K562 (cell line): Measurements from ENCODE around the gene ATP5PO. TPM values are rescaled to one million over a fixed set of nuclear protein-coding genes. Genes with fewer than 3 reads are reported as not detected.

Experiments
- ATAC-seq: fragments of 200-7000 bp; cut with Tn5 transposase; 3 replicates; pipeline ENCODE4 v1.9.1; 2020; ENCODE audit warnings: moderate library complexity
- BruUV-seq: library from RNA; stranded (reverse); fragments of 400-500 nt; replicated peaks from 2 replicates; lab custom pipeline; 2021; lab: Mats Ljungman, UMichigan
- CTCF ChIA-PET: fragments of 300-600 bp; formaldehyde crosslinking; extraction: SDS; loops from one replicate; lab custom pipeline; 2021; ENCODE audit warnings: low intra/inter-chr PET ratio; lab: Yijun Ruan, JAX
- POLR2A ChIA-PET: fragments of 300-600, 350-650 bp; sonication (Branson Sonifier 250); formaldehyde crosslinking; extraction: SDS; loops from one replicate; lab custom pipeline; 2021; ENCODE audit warnings: antibody characterized with exemption, inconsistent platforms; lab: Yijun Ruan, JAX
- DNase-seq, 4 experiments: peaks; one replicate each; pipeline versions ENCODE4 v3.0.0 to v3.0.0-alpha.2; 2011 to 2018; ENCODE audit warnings: low spot score in 3 of 4, mixed read lengths in 3 of 4; ENCODE audit errors: extremely low read depth in 1 of 4
- FAIRE-seq: peaks from 2 replicates; lab custom pipeline; 2011; peaks lifted over from hg19 to GRCh38; lab: Jason Lieb, UNC
- H2AFZ ChIP-seq: 2 replicates; pipeline ENCODE4 v1.6.0; 2011; ENCODE audit warnings: low read depth, low read length, control low read depth, inconsistent platforms
- H3K27ac ChIP-seq: fragments of 200-600 bp; 3 replicates; pipeline ENCODE4 v1.8.0; 2011; ENCODE audit warnings: low read depth, mild to moderate bottlenecking, control low read depth, inconsistent platforms, low read length, moderate library complexity, mixed read lengths; ENCODE audit errors: extremely low read depth
- H3K27me3 ChIP-seq, 2 experiments: fragments of 300-600 bp in 1 of 2; 2 replicates in 1 of 2; 3 replicates in 1 of 2; pipeline versions ENCODE4 v1.6.0 to v1.8.0; 2011; ENCODE audit warnings: inconsistent platforms in 2 of 2, low read length in 2 of 2, mild to moderate bottlenecking in 1 of 2, mixed read lengths in 1 of 2, moderate library complexity in 1 of 2; ENCODE audit not compliant: control insufficient read depth in 2 of 2, insufficient read depth in 2 of 2
- H3K36me3 ChIP-seq: fragments of 300-600 bp; 3 replicates; pipeline ENCODE4 v1.8.0; 2011; ENCODE audit warnings: mild to moderate bottlenecking, low read length, inconsistent platforms; ENCODE audit not compliant: control insufficient read depth, insufficient read depth
- H3K4me1 ChIP-seq, 2 experiments: fragments of 200-600 bp in 1 of 2; replicated peaks in 1 of 2; 2 replicates in 1 of 2; 3 replicates in 1 of 2; pipeline versions ENCODE4 v1.5.1 to v1.8.0; 2011; ENCODE audit warnings: inconsistent platforms in 2 of 2, low read length in 2 of 2, mild to moderate bottlenecking in 1 of 2, mixed read lengths in 1 of 2, moderate library complexity in 1 of 2; ENCODE audit not compliant: control insufficient read depth in 2 of 2, insufficient read depth in 2 of 2
- H3K4me2 ChIP-seq: 2 replicates; pipeline ENCODE4 v1.6.1; 2011; ENCODE audit warnings: low read length, control low read depth, inconsistent platforms, mixed read lengths; ENCODE audit not compliant: insufficient read depth
- H3K4me3 ChIP-seq: fragments of 200-600 bp; sonication (generic), shearing (Covaris generic); 2 replicates; pipeline ENCODE4 v1.5.1; 2016; ENCODE audit warnings: control low read depth, inconsistent platforms
- H3K79me2 ChIP-seq: fragments of 200-600 bp; 3 replicates; pipeline ENCODE4 v1.8.0; 2011; ENCODE audit warnings: low read length, inconsistent platforms; ENCODE audit not compliant: control insufficient read depth, insufficient read depth
- H3K9ac ChIP-seq, 2 experiments: 2 replicates each; pipeline versions ENCODE4 v1.6.0 to v1.6.1; 2011; ENCODE audit warnings: low read depth in 2 of 2, low read length in 2 of 2, control low read depth in 1 of 2, inconsistent platforms in 1 of 2, mild to moderate bottlenecking in 1 of 2, mixed read lengths in 1 of 2; ENCODE audit not compliant: insufficient read depth in 1 of 2
- H3K9me1 ChIP-seq: one replicate; pipeline ENCODE4 v1.6.0; 2011; ENCODE audit warnings: inconsistent platforms, mild to moderate bottlenecking, low read length, moderate library complexity; ENCODE audit not compliant: control insufficient read depth, insufficient read depth
- H3K9me3 ChIP-seq: replicated peaks from 2 replicates; pipeline ENCODE4 v1.5.1; 2011; ENCODE audit warnings: low read depth, low read length, inconsistent platforms; ENCODE audit not compliant: control insufficient read depth, insufficient read depth
- H4K20me1 ChIP-seq: replicated peaks from 2 replicates; pipeline ENCODE4 v1.6.1; 2011; ENCODE audit warnings: low read length, inconsistent platforms, mixed read lengths; ENCODE audit not compliant: control insufficient read depth, insufficient read depth
- CTCF ChIP-seq, 3 experiments: IDR thresholded peaks in 2 of 3; conservative IDR thresholded peaks in 1 of 3; 2 replicates each; pipeline ENCODE4 v1.5.1; 2011 to 2012; ENCODE audit warnings: low read length in 3 of 3, mild to moderate bottlenecking in 3 of 3, control low read depth in 2 of 3, improper control_type of control experiment in 1 of 3, inconsistent platforms in 1 of 3, low read depth in 1 of 3, mixed read lengths in 1 of 3, moderate library complexity in 1 of 3; ENCODE audit not compliant: insufficient read depth in 2 of 3
- RAD21 ChIP-seq, 2 experiments: fragments of 250-450 bp in 1 of 2; fragments of 450-650 bp in 1 of 2; sonication (Bioruptor Pico) in 1 of 2; formaldehyde crosslinking in 1 of 2; IDR thresholded peaks in 1 of 2; conservative IDR thresholded peaks in 1 of 2; 2 replicates each; pipeline versions ENCODE4 v1.4.0 to v1.8.0; 2020 to 2022; ENCODE audit warnings: mild to moderate bottlenecking in 2 of 2, moderate library complexity in 1 of 2
- RBFOX2 ChIP-seq: fragments of 200-400 bp; formaldehyde crosslinking; IDR thresholded peaks from 2 replicates; pipeline ENCODE4 v1.6.1; 2017; ENCODE audit warnings: low read depth, mild to moderate bottlenecking, low read length, moderate library complexity
- RREB1 ChIP-seq: fragments of 250-450 bp; sonication (Bioruptor Pico); IDR thresholded peaks from 2 replicates; pipeline ENCODE4 v1.4.0; 2020
- SMC3 ChIP-seq: conservative IDR thresholded peaks from 2 replicates; pipeline ENCODE4 v1.6.1; 2011; ENCODE audit warnings: low read depth, low read length, improper control_type of control experiment; ENCODE audit not compliant: insufficient read depth
- ZBTB2 ChIP-seq: fragments of 450-650 bp; IDR thresholded peaks from 2 replicates; pipeline ENCODE4 v1.6.1; 2016; ENCODE audit warnings: antibody characterized with exemption
- WGBS: fragments of 100-300 bp; shearing (Covaris generic); methylation state at CpG from one replicate; pipeline ENCODE4 v1.1.6; 2016; ENCODE audit warnings: low coverage, mixed read lengths; ENCODE audit not compliant: insufficient coverage; ENCODE audit errors: missing lambda C conversion rate; 5-methylcytosine and 5-hydroxymethylcytosine counted together
- in situ Hi-C: fragments of 300-500 bp; cut with MboI; formaldehyde crosslinking; loops from 4 replicates; pipeline ENCODE4 v1.15.0; 2018; ENCODE audit warnings: inconsistent platforms, mixed read lengths
- intact Hi-C: fragments of 100-400 bp; cut with micrococcal nuclease; formaldehyde crosslinking; loops from 2 replicates; pipeline ENCODE4 v1.14.2; 2022
- polyA plus RNA-seq, 8 experiments: library from polyadenylated mRNA; depleted of rRNA in 4 of 8; stranded (reverse) in 5 of 8; unstranded in 3 of 8; fragments of >200 nt; fragmentation: Nextera tagmentation in 2 of 8; fragmentation: Illumina TruSeq in 1 of 8; extraction: Ambion mirVana in 2 of 8; extraction: Trizol in 1 of 8; gene quantifications; 2 replicates each; pipeline versions ENCODE4 v1.2.1 to v1.2.3, GENCODE V29; 2011 to 2014; ENCODE audit warnings: inconsistent platforms in 1 of 8, missing spikeins in 1 of 8
- total RNA-seq, 7 experiments: library from RNA; depleted of rRNA in 6 of 7; stranded (reverse); fragments of >200 nt in 6 of 7; fragmentation: Illumina TruSeq in 2 of 7; extraction: Trizol in 2 of 7; gene quantifications; 2 replicates each; pipeline versions ENCODE4 v1.2.1 to v1.2.3, GENCODE V29; 2011 to 2021; ENCODE audit warnings: low replicate concordance in 1 of 7

ATP5PO gene
- total and polyA plus RNA-seq, 9 of the 15 experiments (the other 6 are each of a cell fraction or from before 2014, with no cell fraction given): 367 to 2,722 (median 808) TPM

GRCh38 chr21:33855190-33855589 lies 60.4 kb downstream of the ATP5PO start:
- Histone ChIP-seq H4K20me1 (peaks cover 8% of the 10 kb centered on the region), H3K36me3 (no peaks in the 10 kb centered on the region), H3K9me3 (no peaks in the 10 kb centered on the region), H2AFZ (no peak overlapping the region), H3K27ac (no peak overlapping the region), H3K4me1 (peaks cover 0 to 4% of the 10 kb centered on the region in 2 experiments; a peak in 2 of 5 replicates), H3K9ac (no peak overlapping the region), H3K79me2 (no peaks in the 10 kb centered on the region), H3K4me3 (no peak overlapping the region), H3K9me1 (peaks cover 4% of the 10 kb centered on the region), H3K27me3 (peaks cover 56 to 80% of the 10 kb centered on the region in 2 experiments), H3K4me2 (no peak overlapping the region)
- TF ChIP-seq RREB1 (CRISPR knock-in tag) (0 out of 2 replicates have a peak, but pooled peaks have one; percentile 42), ZBTB2 (no peak), CTCF (IDR thresholded peaks at IDR 0.05 in 2 of 3, conservative IDR thresholded peaks at IDR 0.05 in 1 of 3; ENCODE audit: insufficient read depth in 2 of 3, low read depth in 1 of 3, low read length in 3 of 3) (peak; percentile 66 to 92 (median 76)), SMC3 (0 out of 2 replicates have a peak, but pooled peaks have one; percentile 28), RBFOX2 (no peak), RAD21 (CRISPR knock-in tag; conservative IDR thresholded peaks at IDR 0.05 in 1 of 2, IDR thresholded peaks at IDR 0.05 in 1 of 2) (peak in 1 of 2 experiments; percentile 53; a peak in 2 of 4 replicates)
- WGBS: 22% methylated on average over 5 of the region's 6 CpGs
- POLR2A ChIA-PET: interaction anchor here (0.6 to 1.2 kb wide), 3 partner anchors 11 to 341 kb away, joined by 3 read pairs; no protein-coding TSS in a partner anchor
- DNase-seq (peak; percentile 46 to 62 (median 50)), FAIRE-seq (peak; percentile 70), ATAC-seq (peak; percentile 77)
- intact Hi-C loops (no loop called here), in situ Hi-C loops (no loop called here)
- CTCF ChIA-PET: no interaction called here
- BruUV-seq: no TSS peak
